HAP-1 (cell line): ENCODE data around the gene TNFSF18.
A peak's percentile ranks its signal among the peaks of the same experiment; 100 is the strongest.

ENCODE experiments used
- DNase-seq, 2 experiments: peaks; one replicate each; pipeline ENCODE4 v3.0.0-alpha.2; 2016 to 2020; ENCODE audit warnings: low spot score in 2 of 2
- H3K27me3 ChIP-seq: fragments of 250-450 bp; sonication (Bioruptor Pico); 2 replicates; pipeline ENCODE4 v1.5.1; 2020; ENCODE audit warnings: low read depth, mild to moderate bottlenecking, moderate library complexity
- H3K36me3 ChIP-seq: fragments of 250-450 bp; sonication (Bioruptor Pico); replicated peaks from 2 replicates; pipeline ENCODE4 v1.5.1; 2020; ENCODE audit warnings: mild to moderate bottlenecking
- H3K4me1 ChIP-seq: fragments of 250-450 bp; sonication (Bioruptor Pico); 2 replicates; pipeline ENCODE4 v1.5.1; 2020; ENCODE audit warnings: mild to moderate bottlenecking
- H3K4me3 ChIP-seq: fragments of 250-450 bp; sonication (Bioruptor Pico); 2 replicates; pipeline ENCODE4 v1.5.1; 2020; ENCODE audit warnings: mild to moderate bottlenecking, moderate library complexity
- H3K9me3 ChIP-seq: fragments of 250-450 bp; sonication (Bioruptor Pico); 2 replicates; pipeline ENCODE4 v1.5.1; 2020; ENCODE audit warnings: mild to moderate bottlenecking, moderate library complexity
- in situ Hi-C: fragments of 300-500 bp; cut with MboI; formaldehyde crosslinking; loops from 3 replicates; pipeline ENCODE4 v1.14.3; 2020; ENCODE audit warnings: low sequenced_read_pairs, inconsistent platforms, mixed read lengths

TNFSF18 gene

GRCh38 chr1:173016419-173016818 is 34.3 kb downstream of the TNFSF18 start:
- peak in 1 of 2 experiments; percentile 10 for DNase-seq
- H3K9me3 ChIP-seq: no peaks in the 10 kb centered on the region
- 0 out of 2 replicates have a peak, but pooled peaks cover 2% of the 10 kb centered on the region for H3K27me3 ChIP-seq
- peaks cover 6% of the 10 kb centered on the region for H3K4me1 ChIP-seq
- H3K4me3 ChIP-seq: no peak overlapping the region
- in situ Hi-C loops: no loop called here
- H3K36me3 ChIP-seq: no peaks in the 10 kb centered on the region

- Histone ChIP-seq H3K4me3 (no peak overlapping the region), H3K36me3 (no peaks in the 10 kb centered on the region), H3K4me1 (peaks cover 6% of the 10 kb centered on the region), H3K9me3 (no peaks in the 10 kb centered on the region), H3K27me3 (0 out of 2 replicates have a peak, but pooled peaks cover 2% of the 10 kb centered on the region)
- no peak for DNase-seq
- in situ Hi-C loops: no loop called here
Measured at GRCh38 chr1:173015629-173016028, 35.1 kb downstream of the TNFSF18 start.

- Histone ChIP-seq H3K36me3 (no peaks in the 10 kb centered on the region), H3K4me1 (peaks cover 6% of the 10 kb centered on the region), H3K27me3 (0 out of 2 replicates have a peak, but pooled peaks cover 2% of the 10 kb centered on the region), H3K9me3 (no peaks in the 10 kb centered on the region), H3K4me3 (no peak overlapping the region)
- DNase-seq: no peak
- in situ Hi-C loops: no loop called here
Measured at GRCh38 chr1:173014160-173014559, 36.6 kb downstream of the TNFSF18 start.

GRCh38 chr1:173012126-173012525 is 38.6 kb downstream of the TNFSF18 start:
- Histone ChIP-seq H3K4me3 (no peak overlapping the region), H3K4me1 (peaks cover 6% of the 10 kb centered on the region), H3K36me3 (no peaks in the 10 kb centered on the region), H3K9me3 (no peaks in the 10 kb centered on the region), H3K27me3 (0 out of 2 replicates have a peak, but pooled peaks cover 2% of the 10 kb centered on the region)
- DNase-seq: no peak
- in situ Hi-C loops: no loop called here

- no peak overlapping the region for H3K4me3 ChIP-seq
- H3K4me1 ChIP-seq: no peaks in the 10 kb centered on the region
- H3K9me3 ChIP-seq: no peaks in the 10 kb centered on the region
- no peak for DNase-seq
- 0 out of 2 replicates have a peak, but pooled peaks cover 2% of the 10 kb centered on the region for H3K27me3 ChIP-seq
- H3K36me3 ChIP-seq: no peaks in the 10 kb centered on the region
- in situ Hi-C loops: no loop called here
Measured at GRCh38 chr1:173009597-173009996, 41.1 kb downstream of the TNFSF18 start.

GRCh38 chr1:173005196-173005864 is 45.4 kb downstream of the TNFSF18 start:
- Histone ChIP-seq H3K9me3 (no peaks in the 10 kb centered on the region), H3K27me3 (no peaks in the 10 kb centered on the region), H3K4me3 (no peak overlapping the region), H3K36me3 (no peaks in the 10 kb centered on the region), H3K4me1 (no peaks in the 10 kb centered on the region)
- no peak for DNase-seq
- in situ Hi-C loops: no loop called here

GRCh38 chr1:173002891-173003838 is 47.6 kb downstream of the TNFSF18 start:
- Histone ChIP-seq H3K4me3 (no peak overlapping the region), H3K9me3 (no peaks in the 10 kb centered on the region), H3K4me1 (no peaks in the 10 kb centered on the region), H3K27me3 (no peaks in the 10 kb centered on the region), H3K36me3 (no peaks in the 10 kb centered on the region)
- no peak for DNase-seq
- in situ Hi-C loops: no loop called here

GRCh38 chr1:172999349-172999748 is 51.4 kb downstream of the TNFSF18 start:
- Histone ChIP-seq H3K4me3 (no peak overlapping the region), H3K9me3 (no peaks in the 10 kb centered on the region), H3K27me3 (no peaks in the 10 kb centered on the region), H3K36me3 (no peaks in the 10 kb centered on the region), H3K4me1 (no peaks in the 10 kb centered on the region)
- in situ Hi-C loops: no loop called here
- DNase-seq: peak in 1 of 2 experiments; percentile 12

- no peaks in the 10 kb centered on the region for H3K27me3 ChIP-seq
- no peak overlapping the region for H3K4me3 ChIP-seq
- in situ Hi-C loops: no loop called here
- H3K4me1 ChIP-seq: no peaks in the 10 kb centered on the region
- no peak for DNase-seq
- no peaks in the 10 kb centered on the region for H3K9me3 ChIP-seq
- no peaks in the 10 kb centered on the region for H3K36me3 ChIP-seq
Measured at GRCh38 chr1:172997941-172998361, 52.8 kb downstream of the TNFSF18 start.

GRCh38 chr1:172993640-172994039 is 57.1 kb downstream of the TNFSF18 start:
- in situ Hi-C loops: no loop called here
- Histone ChIP-seq H3K4me1 (no peaks in the 10 kb centered on the region), H3K4me3 (no peak overlapping the region), H3K9me3 (no peaks in the 10 kb centered on the region), H3K27me3 (no peaks in the 10 kb centered on the region), H3K36me3 (no peaks in the 10 kb centered on the region)
- DNase-seq: no peak

GRCh38 chr1:172991674-172992400 is 58.9 kb downstream of the TNFSF18 start:
- no peaks in the 10 kb centered on the region for H3K9me3 ChIP-seq
- H3K27me3 ChIP-seq: no peaks in the 10 kb centered on the region
- no peaks in the 10 kb centered on the region for H3K36me3 ChIP-seq
- H3K4me1 ChIP-seq: no peaks in the 10 kb centered on the region
- H3K4me3 ChIP-seq: no peak overlapping the region
- DNase-seq: no peak
- in situ Hi-C loops: no loop called here

- Histone ChIP-seq H3K27me3 (no peaks in the 10 kb centered on the region), H3K4me1 (no peaks in the 10 kb centered on the region), H3K36me3 (no peaks in the 10 kb centered on the region), H3K9me3 (no peaks in the 10 kb centered on the region), H3K4me3 (no peak overlapping the region)
- DNase-seq: no peak
- in situ Hi-C loops: no loop called here
Measured at GRCh38 chr1:172990598-172991215, 60.0 kb downstream of the TNFSF18 start.
